Activated CD8-positive, alpha-beta memory T cell treated with anti-CD3 and anti-CD28 coated beads for 48 hours (primary cell): ENCODE results near the gene XYLT2.
"Not testable (repeated sequence)": the region's sequence is repeated elsewhere in the genome, so short reads cannot be mapped to it uniquely, and the experiment has no call there.

Source experiments
- DNase-seq, 3 experiments: peaks; one replicate each; pipeline ENCODE4 v3.0.0-alpha.2; 2020; ENCODE audit warnings: low read depth in 2 of 3, low spot score in 2 of 3

The XYLT2 gene

GRCh38 chr17:50389534-50389933, 43.6 kb downstream of the XYLT2 start:
- no peak for DNase-seq

- DNase-seq: no peak
Observed at GRCh38 chr17:50392621-50393020, 46.7 kb downstream of the XYLT2 start.

GRCh38 chr17:50393700-50394099, 47.8 kb downstream of the XYLT2 start:
- no peak for DNase-seq

- DNase-seq: no peak
Observed at GRCh38 chr17:50394711-50395110, 48.8 kb downstream of the XYLT2 start.

- DNase-seq: no peak
Observed at GRCh38 chr17:50396261-50397110, 50.6 kb downstream of the XYLT2 start.

GRCh38 chr17:50397111-50397918, 51.4 kb downstream of the XYLT2 start, which contains the start of gene LRRC59:
Gene LRRC59 (minus strand): TSS chr17:50397523. CDS start chr17:50397317, 206 bp downstream.
- peak; percentile 81 to 99 (median 95) for DNase-seq

GRCh38 chr17:50397919-50398285, 52.0 kb downstream of the XYLT2 start:
- no peak for DNase-seq

- not testable (repeated sequence) for DNase-seq
Observed at GRCh38 chr17:50398672-50399071, 52.7 kb downstream of the XYLT2 start.

GRCh38 chr17:50399591-50399990, 53.7 kb downstream of the XYLT2 start:
- DNase-seq: not testable (repeated sequence)

- DNase-seq: not testable (repeated sequence)
Observed at GRCh38 chr17:50405351-50405750, 59.4 kb downstream of the XYLT2 start.

GRCh38 chr17:50406578-50406977, 60.7 kb downstream of the XYLT2 start:
- DNase-seq: no peak

GRCh38 chr17:50407921-50408320, 62.0 kb downstream of the XYLT2 start:
- DNase-seq: no peak
